Gastroesophageal sphincter (tissue), 3 donors: Measurements from ENCODE around the gene MMRN1.

ENCODE experiments used
- CTCF ChIP-seq, 4 experiments: fragments of 200-600 bp in 2 of 4; fragments of 450-650 bp in 2 of 4; sonication (generic) in 1 of 4; IDR thresholded peaks; one replicate each; pipeline ENCODE4 v1.5.1; 2017 to 2019; ENCODE audit warnings: antibody characterized with exemption in 4 of 4, mild to moderate bottlenecking in 2 of 4, moderate library complexity in 2 of 4
- POLR2A ChIP-seq, 2 donors: fragments of 450-650 bp; IDR thresholded peaks; one replicate each; pipeline ENCODE4 v1.6.1; 2017; ENCODE audit warnings: antibody characterized with exemption in 2 of 2, mild to moderate bottlenecking in 2 of 2, moderate library complexity in 1 of 2

- TF ChIP-seq CTCF (IDR thresholded peaks at IDR 0.05), result no peak
- TF ChIP-seq POLR2A (IDR thresholded peaks at IDR 0.05), result no peak
Measured at GRCh38 chr4:89906316-89906715, 11.7 kb downstream of the MMRN1 start.
